ENCODE data around the gene PFDN6.

DNA sequence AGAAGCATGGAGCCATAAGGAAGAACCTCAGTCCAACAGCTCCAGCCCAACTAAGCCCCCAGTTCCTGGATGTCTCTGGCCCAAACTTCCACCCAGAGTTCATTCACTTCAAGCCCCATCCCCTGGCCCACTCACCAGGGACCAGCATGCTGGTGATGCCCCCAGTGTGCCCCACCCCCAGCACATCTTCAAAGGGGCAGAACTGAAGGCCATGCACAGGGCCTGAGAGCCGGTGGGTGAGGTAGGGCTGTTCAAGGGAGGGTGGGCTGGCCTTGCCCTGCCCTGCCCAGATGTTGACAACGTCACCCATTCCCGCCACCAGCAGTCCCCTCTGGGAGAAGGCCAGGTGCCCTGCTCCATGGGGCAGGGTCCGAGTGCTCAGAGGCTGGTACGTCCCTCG lies 8.9 kb upstream of the PFDN6 start:
- TF ChIP-seq YY1 (IDR thresholded peaks at IDR 0.05; ENCODE audit: insufficient read depth, insufficient read length), result no peak
- TF ChIP-seq ZNF274 (IDR thresholded peaks at IDR 0.05; ENCODE audit: low read depth, low read length), result no peak
- no peak for TF ChIP-seq SUZ12 (IDR thresholded peaks at IDR 0.05; ENCODE audit: extremely low read depth, insufficient read depth, insufficient read length)
